Left lung (tissue), 10 donors: ENCODE results near the gene ATP8A2. TPM values are rescaled to one million over a fixed set of nuclear protein-coding genes. Genes with fewer than 3 reads are reported as not detected.

Experiments used
- ATAC-seq: fragments of 200-7000 bp; cut with Tn5 transposase; one replicate; pipeline ENCODE4 v1.9.1; 2020; ENCODE audit warnings: moderate library complexity
- DNase-seq, 4 donors: peaks; one replicate each; pipeline ENCODE4 v3.0.0-alpha.2; 2013 to 2020
- H3K27ac ChIP-seq, 2 donors: fragments of 200-600 bp; sonication (generic) in 1 of 2; one replicate each; pipeline versions ENCODE4 v1.5.0 to v1.8.0; 2020 to 2021
- H3K27me3 ChIP-seq, 2 donors: fragments of 200-600 bp; sonication (generic) in 1 of 2; one replicate each; pipeline versions ENCODE4 v1.5.0 to v1.8.0; 2020 to 2021
- H3K36me3 ChIP-seq, 2 donors: fragments of 200-600 bp; sonication (generic) in 1 of 2; one replicate each; pipeline versions ENCODE4 v1.5.0 to v1.8.0; 2020 to 2021
- H3K4me1 ChIP-seq, 2 donors: fragments of 200-600 bp; one replicate each; pipeline ENCODE4 v1.8.0; 2021
- H3K4me3 ChIP-seq, 2 donors: fragments of 200-600 bp; sonication (generic) in 1 of 2; one replicate each; pipeline versions ENCODE4 v1.5.0 to v1.8.0; 2020 to 2021; ENCODE audit warnings: mild to moderate bottlenecking in 1 of 2
- H3K9me3 ChIP-seq, 2 donors: fragments of 200-600 bp; sonication (generic) in 1 of 2; one replicate each; pipeline versions ENCODE4 v1.5.0 to v1.8.0; 2020 to 2021
- CTCF ChIP-seq, 2 donors: fragments of 200-600 bp; sonication (generic) in 1 of 2; IDR thresholded peaks; one replicate each; pipeline versions ENCODE4 v1.5.0 to v1.8.0; 2021; ENCODE audit warnings: antibody characterized with exemption in 2 of 2
- intact Hi-C, 2 donors: fragments of 100-400 bp; cut with DNase I; formaldehyde crosslinking; loops; one replicate each; pipeline versions ENCODE4 v1.11.2 to v1.14.2; 2022
- polyA plus RNA-seq, 6 donors: library from polyadenylated mRNA; unstranded; fragments of 120-200 nt; gene quantifications; one replicate each; pipeline ENCODE4 v1.2.1, GENCODE V29; 2013; ENCODE audit not compliant: insufficient read length in 6 of 6
- total RNA-seq, 2 donors: library from RNA; stranded (reverse); fragmentation: NEBNext Ultra II Directional; extraction: Animal tissue kit (Norgen Biotek cat#: 25700); gene quantifications; one replicate each; pipeline ENCODE4 v1.2.1, GENCODE V29; 2021
- donor health status: DM: no; HTN: yes; CAD: no.
- donor health status: DM: no; HTN: no; CAD: no.

The ATP8A2 gene
- total and polyA plus RNA-seq, 8 donors: 1.1 to 13.4 (median 9.6) TPM

- H3K9me3 ChIP-seq: no peaks in the 10 kb centered on the region
- H3K4me3 ChIP-seq: no peak overlapping the region
- intact Hi-C loops: no loop called here
- peak; percentile 53 for ATAC-seq
- no peak overlapping the region for H3K27ac ChIP-seq
- no peaks in the 10 kb centered on the region for H3K36me3 ChIP-seq
- no peaks in the 10 kb centered on the region for H3K4me1 ChIP-seq
- DNase-seq: no peak
- peaks cover 0 to 47% of the 10 kb centered on the region in 2 donors for H3K27me3 ChIP-seq
- no peak for TF ChIP-seq CTCF (IDR thresholded peaks at IDR 0.05)
Measured at GRCh38 chr13:26074706-26075105, 702.9 kb downstream of the ATP8A2 start.

Other genes with a start within 250 kb of the ATP8A2 start
- gene AMER2, start 199.7 kb upstream of the ATP8A2 start, total RNA-seq: under 1 TPM in 1 of 2 donors, not detected in 1; 0.13 TPM
- gene AMER2, start 199.7 kb upstream of the ATP8A2 start, polyA plus RNA-seq: under 1 TPM; 0.03 to 0.50 (median 0.10) TPM
- 10 to 100 TPM; 16.3 to 22.5 TPM for gene MTMR6, start 84.5 kb upstream of the ATP8A2 start, total RNA-seq
- 10 to 100 TPM; 17.6 to 23.6 (median 20.8) TPM for gene MTMR6, start 84.5 kb upstream of the ATP8A2 start, polyA plus RNA-seq
- 10 to 100 TPM; 59.8 to 78.2 TPM for gene NUP58, start 70.3 kb upstream of the ATP8A2 start, total RNA-seq
- 10 to 100 TPM; 59.4 to 73.2 (median 62.6) TPM for gene NUP58, start 70.3 kb upstream of the ATP8A2 start, polyA plus RNA-seq